HCT116 (cell line): ENCODE results near the gene AKAP3. TPM values are rescaled to one million over a fixed set of nuclear protein-coding genes. Genes with fewer than 3 reads are reported as not detected.

ENCODE experiments used
- ATAC-seq: fragments of 200-7000 bp; cut with Tn5 transposase; 2 replicates; pipeline ENCODE4 v1.9.1; 2020; ENCODE audit warnings: mild to moderate bottlenecking, moderate library complexity
- BruUV-seq: library from RNA; stranded (reverse); fragments of 400-500 nt; replicated peaks from 2 replicates; lab custom pipeline; 2021; lab: Mats Ljungman, UMichigan
- CTCF ChIA-PET: fragments of 300-600 bp; sonication (Branson Sonifier 250); formaldehyde crosslinking; loops from one replicate; lab custom pipeline; 2021; ENCODE audit warnings: antibody characterized with exemption; lab: Charles Lee
- POLR2A ChIA-PET: fragments of 300-600, 350-600 bp; sonication (Branson Sonifier 250); formaldehyde crosslinking; loops from one replicate; lab custom pipeline; 2021; ENCODE audit warnings: antibody characterized with exemption; lab: Charles Lee
- RAD21 ChIA-PET, 2 experiments: fragments of 300-600 bp; sonication (Branson Sonifier 250); formaldehyde crosslinking; loops; one replicate each; lab custom pipeline; 2023; ENCODE audit warnings: low total read pairs in 2 of 2; ENCODE audit not compliant: uncharacterized antibody in 2 of 2, unreplicated experiment in 2 of 2, low non-redundant PET in 1 of 2; lab: Charles Lee
- DNase-seq: peaks from one replicate; pipeline ENCODE4 v3.0.0-alpha.2; 2010; ENCODE audit warnings: low read depth, low spot score
- H2AFZ ChIP-seq: fragments of 200-600 bp; shearing (Covaris generic), sonication (generic); 2 replicates; pipeline ENCODE4 v1.6.1; 2017; ENCODE audit warnings: low read depth, mixed run types, mixed read lengths, antibody characterized with exemption, low read length; ENCODE audit not compliant: poor library complexity, severe bottlenecking
- H3K27ac ChIP-seq: 2 replicates; pipeline ENCODE4 v1.5.1; 2012; ENCODE audit warnings: low read depth, low read length
- H3K27me3 ChIP-seq: fragments of 200-600 bp; sonication (generic); 2 replicates; pipeline ENCODE4 v1.6.1; 2016; ENCODE audit warnings: mixed run types, low read length, mixed read lengths; ENCODE audit not compliant: insufficient read depth
- H3K36me3 ChIP-seq, 2 experiments: fragments of 200-500 bp in 1 of 2; fragments of 200-600 bp in 1 of 2; sonication (Bioruptor generic) in 1 of 2; sonication (generic) in 1 of 2; 2 replicates each; pipeline versions ENCODE4 v1.5.1 to v1.6.1; 2014 to 2016; ENCODE audit warnings: low read length in 2 of 2, inconsistent platforms in 1 of 2, mixed read lengths in 1 of 2, mixed run types in 1 of 2; ENCODE audit not compliant: insufficient read depth in 2 of 2, control insufficient read depth in 1 of 2
- H3K4me1 ChIP-seq, 2 experiments: fragments of 200-600 bp in 1 of 2; sonication (generic) in 1 of 2; 2 replicates each; pipeline versions ENCODE4 v1.5.1 to v1.6.1; 2012 to 2017; ENCODE audit warnings: low read length in 2 of 2, inconsistent platforms in 1 of 2, mild to moderate bottlenecking in 1 of 2, mixed read lengths in 1 of 2, mixed run types in 1 of 2, moderate library complexity in 1 of 2; ENCODE audit not compliant: insufficient read depth in 2 of 2, control insufficient read depth in 1 of 2
- H3K4me2 ChIP-seq: fragments of 200-600 bp; sonication (generic); 2 replicates; pipeline ENCODE4 v1.6.1; 2017; ENCODE audit warnings: mixed run types, low read length, mixed read lengths
- H3K4me3 ChIP-seq, 2 experiments: fragments of 200-600 bp in 1 of 2; sonication (generic) in 1 of 2; replicated peaks in 1 of 2; 2 replicates each; pipeline ENCODE4 v1.5.1; 2011 to 2016; ENCODE audit warnings: low read length in 2 of 2, control low read depth in 1 of 2, low read depth in 1 of 2, mild to moderate bottlenecking in 1 of 2, mixed read lengths in 1 of 2, mixed run types in 1 of 2
- H3K79me2 ChIP-seq: fragments of 200-600 bp; sonication (generic); 2 replicates; pipeline ENCODE4 v1.6.1; 2017; ENCODE audit warnings: mild to moderate bottlenecking, mixed run types, low read length, moderate library complexity, mixed read lengths; ENCODE audit not compliant: insufficient read depth
- H3K9ac ChIP-seq: fragments of 200-600 bp; sonication (generic); 2 replicates; pipeline ENCODE4 v1.6.1; 2016; ENCODE audit warnings: low read length, mixed read lengths
- H3K9me2 ChIP-seq: fragments of 200-600 bp; sonication (generic), shearing (Covaris generic); 2 replicates; pipeline ENCODE4 v1.6.1; 2017; ENCODE audit warnings: mixed run types, mild to moderate bottlenecking, moderate library complexity; ENCODE audit not compliant: insufficient read depth
- H3K9me3 ChIP-seq, 2 experiments: fragments of 200-500 bp in 1 of 2; fragments of 200-600 bp in 1 of 2; sonication (Bioruptor generic) in 1 of 2; sonication (generic) in 1 of 2; 2 replicates each; pipeline ENCODE4 v1.6.1; 2014 to 2017; ENCODE audit warnings: low read length in 2 of 2, mixed read lengths in 2 of 2, inconsistent platforms in 1 of 2, low read depth in 1 of 2, mild to moderate bottlenecking in 1 of 2, mixed run types in 1 of 2, moderate library complexity in 1 of 2; ENCODE audit not compliant: control insufficient read depth in 1 of 2, insufficient read depth in 1 of 2
- H4K20me1 ChIP-seq: fragments of 200-600 bp; sonication (generic), shearing (Covaris generic); 2 replicates; pipeline ENCODE4 v1.6.1; 2017; ENCODE audit warnings: mixed run types, mild to moderate bottlenecking, moderate library complexity; ENCODE audit not compliant: insufficient read depth
- CTCF ChIP-seq, 3 experiments: fragments of 200-600 bp in 1 of 3; sonication (generic) in 1 of 3; IDR thresholded peaks in 2 of 3; conservative IDR thresholded peaks in 1 of 3; 2 replicates each; pipeline ENCODE4 v1.5.1; 2012 to 2017; ENCODE audit warnings: low read depth in 2 of 3, low read length in 2 of 3, antibody characterized with exemption in 1 of 3, borderline replicate concordance in 1 of 3, control low read depth in 1 of 3, mild to moderate bottlenecking in 1 of 3, mixed read lengths in 1 of 3, mixed run types in 1 of 3, moderate library complexity in 1 of 3; ENCODE audit not compliant: insufficient read depth in 1 of 3
- EZH2phosphoT487 ChIP-seq: fragments of 200-600 bp; IDR thresholded peaks from 2 replicates; pipeline ENCODE4 v1.6.1; 2018; ENCODE audit warnings: antibody characterized with exemption, borderline replicate concordance
- FOSL1 ChIP-seq: IDR thresholded peaks from 2 replicates; pipeline ENCODE4 v1.6.1; 2012; ENCODE audit warnings: low read depth
- MAX ChIP-seq: IDR thresholded peaks from 2 replicates; pipeline ENCODE4 v1.6.1; 2012
- POLR2A ChIP-seq: IDR thresholded peaks from 2 replicates; pipeline ENCODE4 v1.7.0; 2011; ENCODE audit warnings: borderline replicate concordance; ENCODE audit not compliant: insufficient read depth, insufficient read length; ENCODE audit errors: extremely low read depth
- POLR2AphosphoS5 ChIP-seq: IDR thresholded peaks from 2 replicates; pipeline ENCODE4 v1.6.1; 2011; ENCODE audit warnings: mild to moderate bottlenecking, low read depth, low read length, moderate library complexity
- REST ChIP-seq: IDR thresholded peaks from 2 replicates; pipeline ENCODE4 v1.6.1; 2012; ENCODE audit warnings: low read depth
- SIN3A ChIP-seq: IDR thresholded peaks from 2 replicates; pipeline ENCODE4 v1.6.1; 2012; ENCODE audit warnings: low read depth
- SP1 ChIP-seq: IDR thresholded peaks from 2 replicates; pipeline ENCODE4 v1.6.1; 2012; ENCODE audit warnings: low read depth
- SRF ChIP-seq: IDR thresholded peaks from 2 replicates; pipeline ENCODE4 v1.6.1; 2012; ENCODE audit warnings: low read depth
- TCF7L2 ChIP-seq: IDR thresholded peaks from 2 replicates; pipeline ENCODE4 v1.7.0; 2011; ENCODE audit warnings: borderline replicate concordance, inconsistent platforms; ENCODE audit not compliant: insufficient read depth, insufficient read length; ENCODE audit errors: extremely low read depth
- ZBTB33 ChIP-seq: IDR thresholded peaks from 2 replicates; pipeline ENCODE4 v1.6.1; 2011; ENCODE audit warnings: mild to moderate bottlenecking, low read length, moderate library complexity; ENCODE audit not compliant: insufficient replicate concordance; ENCODE audit errors: extremely low read depth
- ZFX ChIP-seq: fragments of 450-650 bp; IDR thresholded peaks from 2 replicates; pipeline ENCODE4 v1.6.1; 2017
- ZNF274 ChIP-seq: fragments of 200-500 bp; sonication (Bioruptor generic); IDR thresholded peaks from 2 replicates; pipeline ENCODE4 v1.6.1; 2014; ENCODE audit warnings: mild to moderate bottlenecking, low read depth, low read length, inconsistent platforms
- intact Hi-C: fragments of 100-400 bp; cut with micrococcal nuclease; formaldehyde crosslinking; loops from 2 replicates; pipeline ENCODE4 v1.10.0; 2022
- total RNA-seq: library from RNA; stranded (reverse); gene quantifications from one replicate; pipeline ENCODE4 v1.2.1, GENCODE V29; 2021; ENCODE audit not compliant: unreplicated experiment

The AKAP3 gene
- total RNA-seq, 1 experiment from 2014 or later: 4.3 TPM

- BruUV-seq: no TSS peak
- intact Hi-C loops: no loop called here
- Histone ChIP-seq H3K27ac (no peak overlapping the region), H3K4me2 (no peak overlapping the region), H3K36me3 (no peaks in the 10 kb centered on the region), H3K4me3 (no peak overlapping the region), H3K4me1 (no peaks in the 10 kb centered on the region), H3K9ac (no peak overlapping the region), H3K79me2 (no peaks in the 10 kb centered on the region), H3K27me3 (no peaks in the 10 kb centered on the region), H2AFZ (no peak overlapping the region), H3K9me3 (no peaks in the 10 kb centered on the region), H4K20me1 (no peaks in the 10 kb centered on the region), H3K9me2 (no peaks in the 10 kb centered on the region)
- ChIA-PET CTCF (no interaction called here), POLR2A (no interaction called here), RAD21 (no interaction called here)
- DNase-seq (no peak), ATAC-seq (no peak)
- TF ChIP-seq SIN3A (no peak), REST (no peak)
Observed at GRCh38 chr12:4587108-4587507, 61.7 kb downstream of the AKAP3 start.

GRCh38 chr12:4586500-4586899, 62.4 kb downstream of the AKAP3 start:
- no peak overlapping the region for H3K9ac ChIP-seq
- no peaks in the 10 kb centered on the region for H3K9me2 ChIP-seq
- intact Hi-C loops: no loop called here
- no peak overlapping the region for H3K4me2 ChIP-seq
- no peaks in the 10 kb centered on the region for H3K9me3 ChIP-seq
- no peaks in the 10 kb centered on the region for H3K79me2 ChIP-seq
- no peaks in the 10 kb centered on the region for H3K27me3 ChIP-seq
- ChIA-PET RAD21 (no interaction called here), POLR2A (no interaction called here), CTCF (no interaction called here)
- BruUV-seq: no TSS peak
- H3K27ac ChIP-seq: no peak overlapping the region
- H3K36me3 ChIP-seq: no peaks in the 10 kb centered on the region
- no peak overlapping the region for H3K4me3 ChIP-seq
- H2AFZ ChIP-seq: no peak overlapping the region
- H4K20me1 ChIP-seq: no peaks in the 10 kb centered on the region
- H3K4me1 ChIP-seq: no peaks in the 10 kb centered on the region
- no peak for DNase-seq
- ATAC-seq: no peak
- TF ChIP-seq MAX (no peak), TCF7L2 (no peak), SRF (no peak), POLR2A (no peak), EZH2phosphoT487 (no peak), POLR2AphosphoS5 (no peak), ZNF274 (no peak), SP1 (no peak), ZBTB33 (no peak), CTCF (IDR thresholded peaks at IDR 0.05 in 2 of 3, conservative IDR thresholded peaks at IDR 0.05 in 1 of 3; ENCODE audit: borderline replicate concordance in 1 of 3, insufficient read depth in 1 of 3, low read depth in 2 of 3, low read length in 2 of 3) (no peak), ZFX (no peak), FOSL1 (no peak)
